ENCODE data around the gene CLDN12. TPM values are rescaled to one million over a fixed set of nuclear protein-coding genes. Genes with fewer than 3 reads are reported as not detected.

CLDN12 gene
- total RNA-seq, 1 donor, result 39.8 TPM

DNA sequence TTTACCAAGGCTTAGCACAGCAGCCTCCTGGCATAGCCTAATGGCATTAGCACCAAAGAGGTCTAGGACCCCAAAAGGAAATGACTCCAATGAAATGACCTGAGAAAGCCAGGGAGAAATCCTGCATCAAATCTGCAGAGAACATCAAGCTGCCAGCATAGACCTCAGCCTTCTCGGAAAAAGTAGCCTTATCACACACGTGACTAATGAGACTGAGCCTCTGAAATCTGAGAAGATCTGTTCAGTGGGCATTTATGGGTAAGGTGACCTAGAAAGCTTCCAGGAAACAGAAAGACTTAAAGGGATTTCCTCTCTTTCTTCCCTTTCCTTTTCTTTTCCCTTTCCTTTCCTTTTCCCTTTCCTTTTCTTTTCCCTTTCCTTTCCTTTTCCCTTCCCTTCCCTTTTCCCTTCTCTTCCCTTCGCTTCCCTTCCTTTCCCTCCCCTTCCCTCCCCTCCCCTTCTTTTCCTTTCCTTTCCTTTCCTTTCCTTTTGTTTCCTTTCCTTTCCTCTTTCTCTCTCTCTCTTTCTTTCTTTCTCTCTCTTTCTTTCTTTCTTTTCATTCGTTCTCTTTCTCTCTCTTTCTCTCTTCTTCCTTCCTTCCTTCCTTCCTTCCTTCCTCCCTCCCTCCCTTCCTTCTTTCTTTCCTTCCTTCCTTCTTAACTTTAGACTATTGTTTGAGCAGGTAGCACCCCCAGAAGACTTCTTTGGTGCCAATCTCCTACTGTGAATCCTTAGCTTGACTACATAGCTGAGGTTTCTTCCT is 43.1 kb downstream of the CLDN12 start:
- Histone ChIP-seq H3K27ac (ENCODE audit: low read depth, low read length) (no peak overlapping the region), H3K79me2 (ENCODE audit: insufficient read depth, low read length) (no peaks in the 10 kb centered on the region), H4K20me1 (ENCODE audit: insufficient read depth, low read length) (no peaks in the 10 kb centered on the region), H3K36me3 (ENCODE audit: insufficient read depth, low read length) (no peaks in the 10 kb centered on the region), H3K4me2 (ENCODE audit: insufficient read depth, low read length) (no peak overlapping the region), H2AFZ (ENCODE audit: low read length) (no peak overlapping the region), H3K27me3 (ENCODE audit: insufficient read depth, low read length) (no peaks in the 10 kb centered on the region), H3K9me3 (ENCODE audit: low read depth, low read length) (no peaks in the 10 kb centered on the region), H3K4me3 (ENCODE audit: insufficient read depth, low read length) (no peak overlapping the region), H3K4me1 (ENCODE audit: insufficient read depth, low read length) (no peaks in the 10 kb centered on the region)
- TF ChIP-seq, protein P1, sequence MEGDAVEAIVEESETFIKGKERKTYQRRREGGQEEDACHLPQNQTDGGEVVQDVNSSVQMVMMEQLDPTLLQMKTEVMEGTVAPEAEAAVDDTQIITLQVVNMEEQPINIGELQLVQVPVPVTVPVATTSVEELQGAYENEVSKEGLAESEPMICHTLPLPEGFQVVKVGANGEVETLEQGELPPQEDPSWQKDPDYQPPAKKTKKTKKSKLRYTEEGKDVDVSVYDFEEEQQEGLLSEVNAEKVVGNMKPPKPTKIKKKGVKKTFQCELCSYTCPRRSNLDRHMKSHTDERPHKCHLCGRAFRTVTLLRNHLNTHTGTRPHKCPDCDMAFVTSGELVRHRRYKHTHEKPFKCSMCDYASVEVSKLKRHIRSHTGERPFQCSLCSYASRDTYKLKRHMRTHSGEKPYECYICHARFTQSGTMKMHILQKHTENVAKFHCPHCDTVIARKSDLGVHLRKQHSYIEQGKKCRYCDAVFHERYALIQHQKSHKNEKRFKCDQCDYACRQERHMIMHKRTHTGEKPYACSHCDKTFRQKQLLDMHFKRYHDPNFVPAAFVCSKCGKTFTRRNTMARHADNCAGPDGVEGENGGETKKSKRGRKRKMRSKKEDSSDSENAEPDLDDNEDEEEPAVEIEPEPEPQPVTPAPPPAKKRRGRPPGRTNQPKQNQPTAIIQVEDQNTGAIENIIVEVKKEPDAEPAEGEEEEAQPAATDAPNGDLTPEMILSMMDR (IDR thresholded peaks at IDR 0.05; ENCODE audit: extremely low read depth, low read depth, low read length), result no peak
- no peak for DNase-seq (ENCODE audit: insufficient read length, low spot score, missing footprints)

- Histone ChIP-seq H3K79me2 (ENCODE audit: insufficient read depth, low read length) (no peaks in the 10 kb centered on the region), H3K27me3 (ENCODE audit: insufficient read depth, low read length) (no peaks in the 10 kb centered on the region), H3K4me1 (ENCODE audit: insufficient read depth, low read length) (no peaks in the 10 kb centered on the region), H3K36me3 (ENCODE audit: insufficient read depth, low read length) (no peaks in the 10 kb centered on the region), H4K20me1 (ENCODE audit: insufficient read depth, low read length) (no peaks in the 10 kb centered on the region), H3K9me3 (ENCODE audit: low read depth, low read length) (no peaks in the 10 kb centered on the region), H3K4me3 (ENCODE audit: insufficient read depth, low read length) (no peak overlapping the region), H2AFZ (ENCODE audit: low read length) (no peak overlapping the region), H3K27ac (ENCODE audit: low read depth, low read length) (no peak overlapping the region), H3K4me2 (ENCODE audit: insufficient read depth, low read length) (no peak overlapping the region)
- no peak for DNase-seq (ENCODE audit: insufficient read length, low spot score, missing footprints)
- TF ChIP-seq, protein P1 (IDR thresholded peaks at IDR 0.05; ENCODE audit: extremely low read depth, low read depth, low read length), result no peak
Observed at GRCh38 chr7:90453259-90453891, 50.1 kb downstream of the CLDN12 start.

DNA sequence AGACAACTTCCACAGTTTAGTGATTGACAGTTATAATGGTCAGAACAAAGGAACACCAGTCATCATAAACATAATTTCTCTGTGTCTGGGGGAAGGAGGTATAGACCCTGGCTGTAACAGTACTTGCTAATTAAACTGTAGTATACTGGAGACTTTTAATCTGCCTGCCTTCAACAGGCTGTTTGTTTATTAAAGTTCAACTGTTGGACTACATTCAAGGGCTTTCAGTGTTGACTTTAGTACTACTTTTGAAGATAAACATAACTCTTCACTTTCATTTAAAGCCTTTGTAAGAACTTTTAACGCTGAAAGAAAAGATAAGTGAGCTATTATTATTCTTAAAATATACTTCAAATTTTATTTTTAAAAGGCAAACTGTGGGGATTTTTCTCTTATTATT is 50.7 kb downstream of the CLDN12 start:
- Histone ChIP-seq H3K9me3 (ENCODE audit: low read depth, low read length) (no peaks in the 10 kb centered on the region), H3K4me2 (ENCODE audit: insufficient read depth, low read length) (no peak overlapping the region)

More for the DNA sequence above, 50.7 kb downstream of the CLDN12 start:
- no peaks in the 10 kb centered on the region for H3K4me1 ChIP-seq (ENCODE audit: insufficient read depth, low read length)
- DNase-seq (ENCODE audit: insufficient read length, low spot score, missing footprints), result no peak
- H3K27ac ChIP-seq (ENCODE audit: low read depth, low read length), result no peak overlapping the region
- H4K20me1 ChIP-seq (ENCODE audit: insufficient read depth, low read length), result no peaks in the 10 kb centered on the region
- TF ChIP-seq, protein P1 (IDR thresholded peaks at IDR 0.05; ENCODE audit: extremely low read depth, low read depth, low read length), result no peak
- H3K36me3 ChIP-seq (ENCODE audit: insufficient read depth, low read length), result no peaks in the 10 kb centered on the region
- no peaks in the 10 kb centered on the region for H3K27me3 ChIP-seq (ENCODE audit: insufficient read depth, low read length)
- no peak overlapping the region for H2AFZ ChIP-seq (ENCODE audit: low read length)
- H3K79me2 ChIP-seq (ENCODE audit: insufficient read depth, low read length), result no peaks in the 10 kb centered on the region
- no peak overlapping the region for H3K4me3 ChIP-seq (ENCODE audit: insufficient read depth, low read length)

Measured in osteoblast (primary cell).